HG03457 (cell line): ENCODE data around the gene AGBL1.

Source experiments
- ATAC-seq: cut with Tn5 transposase; IDR thresholded peaks from one replicate; pipeline ENCODE4 v1.9.1; 2021; ENCODE audit warnings: moderate number of reproducible peaks; ENCODE audit not compliant: unreplicated experiment

Gene AGBL1

GRCh38 chr15:86162641-86163040 lies 83.0 kb downstream of the AGBL1 start:
- ATAC-seq: no peak

DNA sequence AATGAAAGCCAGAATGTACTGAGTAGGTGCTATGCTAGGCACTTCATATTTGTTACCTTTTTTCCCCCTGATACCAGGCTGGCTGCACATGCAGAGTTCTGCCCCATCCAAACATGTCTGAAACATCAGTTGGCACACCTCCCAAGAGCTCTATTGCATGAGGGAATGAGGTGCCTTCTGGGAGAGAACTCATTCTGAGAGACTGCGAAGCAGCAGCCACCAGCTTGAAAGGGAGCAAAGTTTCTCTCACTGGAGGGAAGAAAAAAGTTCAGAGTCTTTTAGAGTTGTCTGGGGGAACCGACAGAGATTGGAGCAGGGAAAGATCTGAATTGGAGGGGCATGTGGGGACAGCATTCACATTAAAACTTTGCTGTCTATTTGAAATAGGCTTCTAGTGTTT lies 84.1 kb downstream of the AGBL1 start:
- ATAC-seq: no peak

- no peak for ATAC-seq
Measured at GRCh38 chr15:86164232-86164898, 84.7 kb downstream of the AGBL1 start.

DNA sequence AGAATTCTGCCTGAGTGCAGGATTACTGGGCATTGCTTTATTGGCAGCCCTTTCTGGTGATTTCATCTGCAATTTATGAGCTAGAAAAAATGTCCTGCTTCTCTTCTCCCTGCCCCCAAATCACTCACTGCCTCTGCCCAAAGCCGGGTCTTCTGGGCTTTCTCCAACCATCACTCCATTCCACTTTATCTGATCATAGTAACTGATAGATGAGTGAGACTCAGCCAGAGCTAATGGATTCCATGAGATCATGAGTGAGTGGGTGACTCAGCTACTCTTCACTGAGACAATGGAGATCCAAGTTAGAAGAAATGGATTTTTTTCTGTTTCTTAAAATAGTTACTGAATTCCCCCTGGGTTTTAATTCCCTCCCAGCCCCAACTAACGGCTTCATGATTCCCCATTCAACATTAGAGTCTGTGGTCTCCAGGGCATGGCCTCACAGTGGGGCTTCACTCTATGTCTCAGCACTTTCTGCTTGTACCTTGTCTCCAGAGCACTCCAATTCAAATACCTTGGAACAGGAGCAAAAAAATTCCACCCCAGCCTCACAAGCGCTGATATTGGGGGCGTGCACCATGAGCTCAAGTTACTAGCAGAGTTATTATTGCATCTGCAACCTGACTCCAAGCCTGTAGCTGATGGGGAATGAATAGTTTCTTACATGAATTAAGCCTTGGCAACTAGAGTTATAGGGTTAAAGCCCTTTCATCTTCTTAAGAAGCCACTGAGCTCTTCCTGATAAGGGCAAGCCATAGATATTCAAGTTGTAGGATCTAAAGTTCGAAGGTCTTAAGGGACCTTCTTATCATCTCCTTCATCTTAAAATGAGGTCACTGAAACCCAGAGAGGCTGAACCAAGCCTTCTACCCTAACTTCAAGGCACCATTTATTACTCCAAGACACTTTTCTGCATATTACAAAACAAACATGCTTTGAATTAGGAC lies 85.9 kb downstream of the AGBL1 start:
- no peak for ATAC-seq

- no peak for ATAC-seq
Measured at GRCh38 chr15:86167841-86168240, 88.2 kb downstream of the AGBL1 start.

DNA sequence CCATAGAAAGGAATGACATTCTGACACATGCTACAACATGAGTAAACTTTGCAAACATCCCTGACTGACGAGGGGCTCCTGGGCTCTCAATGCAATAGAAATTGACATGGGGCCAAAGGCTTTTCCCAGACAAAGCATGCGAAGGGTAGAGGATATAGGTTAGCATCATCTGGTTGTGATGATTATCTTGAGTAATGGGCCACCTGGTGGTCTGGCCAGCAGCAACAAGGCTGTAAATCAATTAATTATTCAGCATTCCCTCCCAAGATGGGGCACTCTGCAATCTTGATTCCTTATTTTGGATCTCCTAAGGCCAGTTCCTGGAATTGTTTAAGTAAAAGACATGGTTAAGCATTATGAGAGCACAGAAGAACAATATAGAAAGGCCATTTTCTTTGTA lies 99.2 kb downstream of the AGBL1 start:
- no peak for ATAC-seq

GRCh38 chr15:86183596-86184491 lies 104.2 kb downstream of the AGBL1 start:
- ATAC-seq: no peak

- no peak for ATAC-seq
Measured at GRCh38 chr15:86193716-86194380, 114.2 kb downstream of the AGBL1 start.

GRCh38 chr15:86197770-86198169 lies 118.1 kb downstream of the AGBL1 start:
- no peak for ATAC-seq

GRCh38 chr15:86199467-86200145 lies 119.9 kb downstream of the AGBL1 start:
- ATAC-seq: no peak

GRCh38 chr15:86201313-86202008 lies 121.8 kb downstream of the AGBL1 start:
- no peak for ATAC-seq

DNA sequence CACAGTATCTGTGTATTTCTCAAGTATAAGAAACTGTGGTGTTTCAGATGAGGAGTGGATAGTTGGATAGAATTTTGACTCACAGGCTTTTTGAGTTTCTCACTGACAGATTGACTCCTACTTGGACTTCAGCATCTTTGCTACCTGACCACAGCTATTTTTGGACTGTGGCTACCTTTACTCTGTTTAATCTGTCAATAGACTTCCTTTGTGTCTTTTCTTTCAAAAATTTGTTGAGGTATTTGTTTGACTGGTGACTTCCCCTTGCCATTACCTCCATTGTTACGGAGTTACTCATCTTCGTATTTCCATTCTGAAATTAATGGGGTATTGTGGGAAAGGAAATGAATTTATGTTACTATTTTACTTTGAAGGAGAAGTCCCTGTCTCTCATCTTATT lies 123.8 kb downstream of the AGBL1 start:
- ATAC-seq: no peak

- no peak for ATAC-seq
Measured at GRCh38 chr15:86205096-86205495, 125.4 kb downstream of the AGBL1 start.

DNA sequence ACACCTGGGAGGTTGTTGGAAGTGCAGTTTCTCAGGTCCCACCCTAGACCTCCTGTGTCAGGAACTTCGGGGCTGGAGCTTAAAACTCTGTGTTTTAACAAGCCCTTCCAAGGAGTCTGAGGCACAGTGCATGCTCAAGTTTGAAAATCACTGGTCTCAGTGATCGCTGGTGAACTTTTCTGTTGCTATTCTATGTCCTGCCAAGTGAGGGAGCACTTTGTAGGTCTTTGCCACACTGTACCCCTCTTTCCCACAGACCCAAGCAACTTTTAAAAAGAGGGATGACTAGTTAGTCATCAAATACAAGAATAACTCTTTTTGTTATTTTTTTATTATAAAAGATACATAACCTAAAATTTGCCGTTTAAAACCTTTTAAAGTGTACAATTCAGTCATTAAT lies 133.7 kb downstream of the AGBL1 start:
- no peak for ATAC-seq

DNA sequence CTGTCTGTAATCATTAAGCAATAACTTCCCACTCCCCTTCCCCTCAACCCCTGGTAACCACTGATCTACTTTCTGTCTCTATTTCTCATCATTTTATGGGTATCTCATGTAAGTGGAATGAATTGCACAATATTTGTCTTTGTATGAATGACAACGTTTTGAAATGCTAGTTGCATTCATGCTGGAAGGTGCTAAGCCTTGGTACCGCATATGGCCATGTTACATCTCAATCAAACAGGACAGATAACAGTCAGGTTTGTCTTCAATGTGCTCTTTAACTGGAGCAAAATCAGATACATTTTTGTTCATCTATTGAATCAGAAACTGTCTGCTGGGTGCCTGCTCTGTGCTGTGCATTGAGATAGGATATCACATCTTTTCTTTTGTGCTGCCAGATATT lies 134.2 kb downstream of the AGBL1 start:
- no peak for ATAC-seq

DNA sequence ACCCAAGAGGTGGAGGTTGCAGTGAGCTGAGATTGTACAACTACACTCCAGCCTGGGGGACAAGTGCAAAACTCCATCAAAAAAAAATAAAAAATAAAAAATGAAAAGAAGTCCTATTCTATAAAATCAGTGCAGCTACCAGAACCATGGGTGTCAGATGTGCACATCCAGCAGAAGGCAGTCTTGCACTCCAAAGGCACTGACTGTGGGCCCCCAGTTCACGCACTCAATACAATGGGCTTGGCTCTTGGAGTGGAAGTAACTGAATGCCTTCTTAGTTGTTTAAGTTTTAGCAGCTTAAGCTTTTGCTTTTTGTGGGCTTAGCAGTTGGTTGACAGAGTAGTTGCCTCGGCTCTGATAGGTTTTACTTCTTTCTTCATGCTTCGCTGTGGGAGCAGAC lies 141.4 kb downstream of the AGBL1 start:
- ATAC-seq: no peak

- no peak for ATAC-seq
Measured at GRCh38 chr15:86229306-86229705, 149.6 kb downstream of the AGBL1 start.

DNA sequence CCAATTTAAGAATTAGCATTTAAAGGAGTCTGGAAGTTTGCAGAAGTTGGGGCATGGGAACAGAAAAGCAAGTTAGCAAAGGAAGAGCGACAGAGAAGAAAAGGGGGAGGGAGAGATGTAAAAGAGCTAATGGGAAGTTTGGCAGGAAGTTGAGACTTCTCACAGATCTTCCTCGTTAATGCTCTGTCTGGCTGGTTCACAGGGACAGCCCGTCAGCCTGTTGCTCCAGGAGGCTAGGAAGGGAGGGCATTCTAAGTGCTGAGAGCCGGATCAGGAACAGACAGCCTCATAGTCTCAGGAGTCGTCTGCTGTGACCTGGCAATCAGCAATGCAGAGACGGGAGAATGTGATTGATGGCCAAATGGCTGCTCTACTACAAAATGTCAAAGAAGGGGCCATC lies 150.3 kb downstream of the AGBL1 start:
- no peak for ATAC-seq

DNA sequence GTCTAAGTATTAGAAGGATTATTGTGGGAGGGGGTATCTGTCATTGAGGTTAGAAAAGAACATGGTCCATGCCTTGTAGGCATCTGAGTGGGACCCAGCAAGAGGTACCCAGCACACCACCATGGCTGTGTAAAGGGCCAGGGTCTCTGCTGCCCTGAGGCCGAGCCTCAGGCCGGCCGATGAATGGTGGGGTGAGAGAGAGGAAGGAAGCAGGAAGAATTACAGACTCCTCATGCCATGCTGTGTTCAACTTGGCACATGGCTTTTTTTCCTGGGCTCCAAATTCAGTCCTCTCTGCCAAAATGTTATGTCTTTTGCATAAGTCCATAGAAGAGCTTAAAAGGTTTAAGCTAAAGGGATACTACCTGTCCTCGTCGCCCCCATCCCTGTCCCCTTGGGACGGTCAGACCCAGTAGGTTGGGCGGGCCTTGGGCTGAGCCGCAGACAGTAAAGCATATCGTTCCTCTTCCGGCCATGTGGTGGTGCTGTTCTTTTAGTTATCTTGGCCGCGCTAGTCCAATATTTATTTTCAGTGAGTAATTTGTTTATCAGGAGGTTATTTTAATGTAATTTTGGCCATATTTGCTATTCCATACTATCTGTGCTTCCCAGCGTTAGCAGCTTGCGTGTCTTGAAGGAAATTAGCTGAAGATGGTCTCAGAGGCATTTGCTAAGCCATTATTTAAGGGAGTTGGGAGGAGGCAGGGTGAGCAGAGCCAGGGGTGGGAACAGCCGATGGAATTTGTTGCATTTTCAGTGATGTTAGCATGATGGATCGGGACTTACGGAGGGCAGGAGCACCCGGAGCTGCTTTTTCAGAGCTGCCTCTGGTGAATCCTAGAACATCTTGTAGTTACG lies 152.4 kb downstream of the AGBL1 start:
- no peak for ATAC-seq
